HG03565 (cell line): ENCODE results near the gene LYZL6.
"Not testable (repeated sequence)": the region's sequence is repeated elsewhere in the genome, so short reads cannot be mapped to it uniquely, and the experiment has no call there.

ENCODE experiments used
- ATAC-seq: cut with Tn5 transposase; IDR thresholded peaks from one replicate; pipeline ENCODE4 v1.9.1; 2021; ENCODE audit warnings: mild to moderate bottlenecking, moderate library complexity; ENCODE audit not compliant: unreplicated experiment

Gene LYZL6

GRCh38 chr17:35909408-35909807, 34.1 kb downstream of the LYZL6 start:
- no peak for ATAC-seq

GRCh38 chr17:35907691-35908090, 35.8 kb downstream of the LYZL6 start:
- no peak for ATAC-seq

GRCh38 chr17:35906926-35907637, 36.4 kb downstream of the LYZL6 start:
- ATAC-seq = no peak

DNA sequence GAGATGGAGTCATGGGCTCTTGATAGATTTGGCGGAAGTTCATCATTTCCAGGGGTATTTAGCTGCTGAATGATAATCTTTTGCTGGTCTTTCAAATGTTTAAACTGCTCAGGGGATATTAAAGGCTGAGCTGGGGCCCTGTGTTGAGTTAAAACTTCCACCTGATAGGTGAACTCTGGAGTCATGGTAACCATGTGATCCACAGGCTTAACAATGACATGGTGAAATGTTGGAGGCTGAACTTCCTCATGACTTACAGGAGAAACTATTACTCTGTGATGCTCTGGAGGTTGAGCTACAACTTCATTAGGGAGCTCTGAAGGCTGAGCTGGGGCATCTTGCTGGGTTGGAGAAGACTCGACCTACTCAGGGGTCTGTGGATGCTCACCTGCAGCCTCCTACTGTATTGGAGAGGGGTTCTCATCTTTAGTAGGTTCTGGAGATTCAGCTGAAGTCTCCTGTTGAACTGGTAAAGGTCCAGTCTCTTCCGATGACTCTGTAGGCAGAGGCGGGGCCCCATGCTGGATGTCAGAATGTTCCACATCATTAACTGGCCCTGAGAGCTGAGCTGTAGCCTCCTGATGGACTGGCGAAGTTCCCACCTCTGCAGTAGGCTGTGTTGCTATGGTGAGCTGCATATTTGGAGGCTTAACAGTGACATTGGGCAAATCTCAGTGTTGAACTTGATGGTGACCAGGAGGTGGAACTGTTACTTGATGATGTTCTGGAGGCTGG, 37.2 kb downstream of the LYZL6 start:
- no peak for ATAC-seq

- ATAC-seq = no peak
These were observed 40.1 kb downstream of the LYZL6 start for GRCh38 chr17:35903451-35903850.

DNA sequence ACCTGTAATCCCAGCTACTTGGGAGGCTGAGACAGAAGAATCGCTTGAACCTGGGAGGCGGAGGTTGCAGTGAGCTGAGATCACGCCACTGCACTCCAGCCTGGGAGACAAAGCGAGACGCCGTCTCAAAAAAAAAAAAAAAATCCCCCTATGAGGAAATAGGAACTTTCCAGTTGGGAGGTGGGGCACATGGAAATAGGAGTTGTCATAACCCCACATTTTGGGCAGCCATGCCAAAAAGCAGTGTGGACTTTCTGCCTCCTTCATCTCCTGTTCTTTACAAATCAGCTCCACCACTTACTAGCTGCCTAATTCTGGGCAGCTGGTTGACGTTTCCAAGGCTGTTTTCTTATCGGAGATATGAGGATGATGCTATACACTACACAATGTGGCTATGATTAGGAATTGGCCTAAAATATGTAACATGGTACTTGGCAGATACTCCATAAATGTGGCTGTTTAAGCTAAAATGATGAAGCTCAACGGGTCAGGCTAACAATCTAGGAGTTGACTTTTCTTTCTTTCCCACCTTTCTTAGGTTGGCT, 41.8 kb downstream of the LYZL6 start:
- no peak for ATAC-seq

GRCh38 chr17:35900708-35901480, 42.6 kb downstream of the LYZL6 start:
- ATAC-seq = no peak

DNA sequence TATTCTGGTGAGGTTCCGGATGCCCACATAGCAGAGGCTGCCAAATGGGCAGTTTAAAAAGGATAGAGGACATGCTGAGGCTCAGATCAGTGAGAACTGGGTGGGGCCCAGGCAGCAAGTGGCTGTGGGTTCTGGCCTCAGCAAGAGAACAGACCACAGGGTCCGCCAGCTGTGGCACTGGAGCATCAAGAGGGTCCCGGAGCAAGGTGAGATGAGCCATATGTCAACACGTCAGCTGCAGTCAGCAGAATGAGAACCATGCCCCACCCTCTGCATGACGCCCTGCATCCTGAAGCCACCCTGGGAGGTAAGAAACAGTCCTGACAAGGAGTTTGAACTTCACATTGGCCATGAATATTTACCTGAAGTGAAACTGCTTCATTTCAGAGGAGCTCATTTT, 43.2 kb downstream of the LYZL6 start:
- ATAC-seq = no peak

- ATAC-seq = no peak
These were observed 45.0 kb downstream of the LYZL6 start for GRCh38 chr17:35898283-35899070.

GRCh38 chr17:35897772-35898171, 45.7 kb downstream of the LYZL6 start:
- not testable (repeated sequence) for ATAC-seq

DNA sequence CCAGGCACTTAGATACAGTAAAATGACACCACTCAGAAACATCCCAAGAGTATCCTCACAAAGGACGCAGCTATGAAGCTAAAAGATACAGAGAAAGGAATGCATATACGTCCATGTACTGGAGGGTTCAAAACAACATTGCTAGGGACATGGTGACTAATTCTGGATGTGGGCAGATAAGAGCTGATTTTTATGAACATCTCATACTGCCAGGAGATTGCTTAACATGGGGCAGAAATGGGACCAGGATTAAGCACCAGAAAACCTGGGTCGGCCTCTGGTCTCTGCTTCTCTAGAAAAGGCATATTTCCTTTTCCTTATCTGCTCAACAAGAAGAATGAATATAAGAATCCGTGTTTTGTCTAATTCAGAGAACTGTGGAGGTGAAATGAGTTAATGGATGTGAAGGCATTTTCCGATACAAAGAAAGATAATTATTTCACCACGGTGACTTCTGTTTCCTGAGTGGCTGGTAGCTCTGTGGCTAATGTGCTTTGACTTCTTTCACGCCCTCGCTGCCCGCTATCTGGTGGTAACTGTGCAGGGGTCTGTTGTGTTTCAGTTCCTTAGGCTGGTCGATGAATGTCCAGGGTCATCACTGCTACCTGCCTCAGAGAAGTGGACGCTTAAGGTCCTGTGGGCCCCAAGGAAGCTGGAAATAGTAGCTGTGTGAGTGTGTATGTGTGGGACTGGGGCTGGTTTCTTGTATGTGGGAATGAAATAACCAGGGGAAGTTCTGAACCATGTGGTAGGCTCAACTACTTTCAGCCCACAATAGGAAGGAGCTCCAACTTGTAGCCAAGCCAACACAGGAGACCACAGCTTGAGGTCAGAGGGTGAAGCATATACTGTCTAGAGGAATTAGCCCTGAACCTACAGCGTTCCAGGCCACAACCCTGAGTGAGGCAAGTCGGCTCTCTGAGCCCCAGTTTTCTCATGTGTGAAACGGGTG, 47.6 kb downstream of the LYZL6 start:
- no peak for ATAC-seq

- no peak for ATAC-seq
These were observed 49.3 kb downstream of the LYZL6 start for GRCh38 chr17:35894206-35894605.

GRCh38 chr17:35893751-35894150, 49.8 kb downstream of the LYZL6 start:
- no peak for ATAC-seq

- peak; percentile 44 for ATAC-seq
These were observed 51.1 kb downstream of the LYZL6 start for GRCh38 chr17:35892091-35893035.

GRCh38 chr17:35891269-35891668, 52.2 kb downstream of the LYZL6 start:
- no peak for ATAC-seq

DNA sequence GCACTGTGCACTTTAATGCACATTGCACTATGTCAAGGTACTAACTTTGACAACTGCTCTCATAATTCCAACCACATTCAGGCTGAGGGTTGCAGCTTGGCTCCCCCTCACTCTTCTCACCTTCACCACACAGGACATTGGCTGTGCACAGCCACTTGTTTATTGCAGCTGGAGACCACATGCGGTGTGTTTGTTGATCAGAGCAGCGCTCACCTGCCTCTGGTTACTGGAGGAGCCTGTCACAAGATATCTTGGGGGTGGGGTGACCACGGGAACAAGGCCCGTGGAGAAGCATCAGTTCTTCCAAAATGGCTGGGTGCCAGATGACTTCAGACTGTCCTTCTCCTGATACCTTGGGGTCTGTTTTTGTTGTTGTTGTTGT, 52.7 kb downstream of the LYZL6 start:
- no peak for ATAC-seq

DNA sequence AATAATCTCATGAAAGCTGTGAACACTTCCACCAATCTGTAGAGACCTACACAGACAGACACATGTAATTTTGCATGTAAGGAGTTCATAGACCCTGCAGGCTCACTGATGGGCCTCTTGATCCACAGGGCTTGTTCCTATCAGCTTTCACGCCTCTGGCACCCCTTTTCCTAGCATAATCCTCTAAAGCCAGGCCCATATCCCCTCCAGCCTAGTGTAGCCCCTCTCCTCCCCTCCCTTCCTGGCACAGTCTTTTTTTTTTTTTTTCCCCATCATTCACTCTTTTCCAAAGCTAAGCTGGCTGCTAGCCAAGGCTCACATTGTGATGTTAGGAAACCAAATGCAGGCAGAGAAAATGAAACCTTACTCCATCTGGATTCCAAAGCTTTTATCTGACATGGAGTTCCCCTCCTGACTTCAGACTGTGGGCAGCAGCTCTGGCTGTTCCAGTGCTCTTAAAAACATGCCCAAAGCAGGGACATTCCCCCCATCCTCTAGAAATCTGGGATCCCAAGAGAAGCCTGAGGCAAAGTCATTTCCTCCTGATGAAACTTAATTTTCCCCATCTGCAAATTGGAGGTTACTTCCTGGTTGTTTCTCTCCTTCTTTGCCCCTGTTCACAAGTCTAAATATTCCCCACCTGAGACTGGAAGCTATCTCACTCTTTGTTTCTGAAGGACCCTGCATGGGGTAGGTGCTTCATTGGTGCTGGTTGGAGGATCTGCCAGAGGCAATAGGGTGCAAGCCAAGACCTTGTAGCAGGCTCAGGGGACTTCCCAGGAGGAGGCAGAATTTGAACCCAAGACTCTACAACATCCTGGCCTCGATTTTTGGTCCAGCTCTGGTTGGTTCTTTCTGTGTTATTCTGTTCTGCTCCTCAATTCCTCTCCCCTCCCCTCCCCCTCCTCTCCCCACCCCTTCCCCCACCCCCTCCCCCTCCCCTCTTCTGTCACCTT, 53.4 kb downstream of the LYZL6 start:
- ATAC-seq = no peak
